Ovary (tissue), 10 donors: ENCODE data around the gene SPAAR. TPM values are rescaled to one million over a fixed set of nuclear protein-coding genes. Genes with fewer than 3 reads are reported as not detected.

Experiments
- DNase-seq, 5 donors: peaks; one replicate each; pipeline ENCODE4 v3.0.0-alpha.2; 2019 to 2020
- H3K27ac ChIP-seq, 2 donors: fragments of 200-600 bp; one replicate each; pipeline versions ENCODE4 v1.5.1 to v1.8.0; 2019 to 2022
- H3K27me3 ChIP-seq: fragments of 200-600 bp; one replicate; pipeline ENCODE4 v1.8.0; 2022
- H3K36me3 ChIP-seq: fragments of 200-600 bp; sonication (generic); one replicate; pipeline ENCODE4 v1.5.1; 2019
- H3K4me1 ChIP-seq: one replicate; pipeline ENCODE4 v1.8.1; 2013; ENCODE audit warnings: mild to moderate bottlenecking, moderate library complexity; ENCODE audit not compliant: insufficient read depth
- H3K4me3 ChIP-seq: fragments of 200-600 bp; sonication (generic); one replicate; pipeline ENCODE4 v1.5.1; 2017
- H3K9me3 ChIP-seq, 2 donors: fragments of 200-600 bp in 1 of 2; sonication (generic) in 1 of 2; one replicate each; pipeline versions ENCODE4 v1.5.1 to v1.8.1; 2013 to 2019; ENCODE audit warnings: mild to moderate bottlenecking in 1 of 2, moderate library complexity in 1 of 2
- CTCF ChIP-seq, 3 donors: fragments of 450-650 bp in 2 of 3; fragments of 200-600 bp in 1 of 3; IDR thresholded peaks; one replicate each; pipeline versions ENCODE4 v1.5.1 to v1.8.0; 2016 to 2022; ENCODE audit warnings: antibody characterized with exemption in 3 of 3, mild to moderate bottlenecking in 1 of 3
- EP300 ChIP-seq: sonication (generic); formaldehyde crosslinking; IDR thresholded peaks from one replicate; pipeline ENCODE4 v1.6.1; 2017; ENCODE audit warnings: antibody characterized with exemption
- POLR2A ChIP-seq: fragments of 450-650 bp; IDR thresholded peaks from one replicate; pipeline ENCODE4 v1.6.1; 2017; ENCODE audit warnings: antibody characterized with exemption, mild to moderate bottlenecking, moderate library complexity
- WGBS, 3 donors: extraction: QIAGEN DNeasy Blood & Tissue Kit in 1 of 3; methylation state at CpG; one replicate each; pipeline versions ENCODE4 v1.1.5 to v1.1.7; 2013 to 2017; 5-methylcytosine and 5-hydroxymethylcytosine counted together
- intact Hi-C, 4 donors: fragments of 100-400 bp; cut with DNase I; formaldehyde crosslinking; loops; one replicate each; pipeline versions ENCODE4 v1.11.0 to v1.15.1; 2022 to 2023
- long read RNA-seq, 3 donors: library from polyadenylated mRNA in 2 of 3; unstranded in 2 of 3; transcript quantifications; one replicate each; pipeline ENCODE4 v2.0.0 and lab custom pipeline, GENCODE V29; 2021 to 2026
- polyA plus RNA-seq, 2 donors: library from polyadenylated mRNA; stranded (reverse); fragments of 200-250 nt in 1 of 2; fragments of 350-450 nt in 1 of 2; fragmentation: Illumina TruSeq in 1 of 2; extraction: RNeasy Lipid Tissue Mini Kit (QIAGEN cat#74804) in 1 of 2; gene quantifications; one replicate each; pipeline ENCODE4 v1.2.3, GENCODE V29; 2013 to 2014
- total RNA-seq, 7 donors: library from RNA; depleted of rRNA in 2 of 7; stranded (reverse); fragments of >200 nt in 2 of 7; fragmentation: NEBNext Ultra II Directional in 3 of 7; extraction: Animal tissue kit (Norgen Biotek cat#: 25700) in 3 of 7; gene quantifications; one replicate each; pipeline versions ENCODE4 v1.1.0 to v1.2.4, GENCODE V29; 2016 to 2023
- donor health status: DM: no; HTN: no; CAD: no; lungs with moderate emphysema.
- donor health status: DM: no; HTN: no; CAD: no.
- donor health status: Bipolar disorder and iron deficiency.
- donor health status: DM: yes; HTN: yes; CAD: no.
- donor health status: DM: no; HTN: no; CAD: no.
- donor health status: DM: yes; HTN: yes; CAD: no.

Gene SPAAR, protein sequence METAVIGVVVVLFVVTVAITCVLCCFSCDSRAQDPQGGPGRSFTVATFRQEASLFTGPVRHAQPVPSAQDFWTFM
- 1 to 10 TPM in 5 of 7 donors, under 1 TPM in 2; 0.33 to 5.4 (median 2.0) TPM for total RNA-seq
- polyA plus RNA-seq: 1 to 10 TPM; 1.4 to 2.3 TPM
- long read RNA-seq, donor 1, partial matches to known transcripts: 0 of 4 reads
- long read RNA-seq, donor 1, other reads (novel, unspliced or antisense): 2 of 4 reads
- long read RNA-seq, donor 2: 0 reads
- long read RNA-seq, donor 3, partial matches to known transcripts: 0 of 2 reads
- long read RNA-seq, donor 3, other reads (novel, unspliced or antisense): 1 of 2 reads

GRCh38 chr9:35909274-35909673 lies at the start of gene SPAAR:
Gene SPAAR (plus strand): TSS chr9:35909490. CDS start chr9:35910464, 974 bp downstream.
- Histone ChIP-seq H3K9me3 (no peaks in the 10 kb centered on the region), H3K27ac (peak within 1 kb of the TSS; percentile 85 to 86), H3K4me3 (no peak within 1 kb of the TSS), H3K27me3 (no peaks in the 10 kb centered on the region), H3K36me3 (no peaks in the 10 kb centered on the region), H3K4me1 (peaks cover 43% of the 10 kb centered on the region)
- intact Hi-C loops: loop anchor here in 2 of 4 donors (5.0 kb wide), 2 partner anchors 33 to 38 kb away; no protein-coding TSS in a partner anchor
- peak in 1 of 5 donors; percentile 25 for DNase-seq
- 72 to 77% (median 75%) methylated on average over 11 of the region's 11 CpGs for WGBS, 3 donors
- TF ChIP-seq EP300: no peak
- TF ChIP-seq POLR2A: no peak
- TF ChIP-seq CTCF (IDR thresholded peaks at IDR 0.05): no peak

DNA sequence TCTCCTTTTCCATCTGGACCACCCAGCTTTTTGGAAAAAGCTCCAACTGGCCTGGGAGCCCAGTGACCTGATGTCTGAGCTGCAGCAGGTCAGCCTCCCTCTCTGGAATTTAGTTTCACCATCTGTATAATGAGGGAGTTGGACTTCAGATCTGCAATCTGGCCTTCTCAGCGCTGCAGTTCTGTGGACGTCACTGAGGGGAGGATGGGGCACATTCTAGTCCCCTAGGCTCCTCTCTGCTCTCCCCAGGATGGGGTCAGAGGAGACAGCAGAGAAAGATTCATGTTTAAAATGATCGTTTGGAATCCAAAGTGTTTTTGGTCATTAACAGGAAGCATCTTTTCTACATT lies 49.3 kb upstream of the SPAAR start:
- H3K27ac ChIP-seq: no peak overlapping the region
- H3K27me3 ChIP-seq: no peaks in the 10 kb centered on the region
- H3K36me3 ChIP-seq: no peaks in the 10 kb centered on the region
- TF ChIP-seq POLR2A (no peak), EP300 (no peak), CTCF (IDR thresholded peaks at IDR 0.05) (no peak)
- DNase-seq: no peak
- no peaks in the 10 kb centered on the region for H3K4me1 ChIP-seq
- no peak overlapping the region for H3K4me3 ChIP-seq
- intact Hi-C loops: loop anchor here in 1 of 4 donors (10.0 kb wide), 1 partner anchor 75 kb away; no protein-coding TSS in a partner anchor
- 0 to 9% (median 7%) methylated on average over 3 of the region's 3 CpGs for WGBS, 3 donors
- H3K9me3 ChIP-seq: no peaks in the 10 kb centered on the region

GRCh38 chr9:35861161-35861897 lies 48.0 kb upstream of the SPAAR start:
- no peak for DNase-seq
- Histone ChIP-seq H3K27me3 (no peaks in the 10 kb centered on the region), H3K4me3 (no peak overlapping the region), H3K4me1 (no peaks in the 10 kb centered on the region), H3K9me3 (no peaks in the 10 kb centered on the region), H3K36me3 (no peaks in the 10 kb centered on the region), H3K27ac (no peak overlapping the region)
- intact Hi-C loops: loop anchor here in 1 of 4 donors (10.0 kb wide), 1 partner anchor 77 kb away; no protein-coding TSS in a partner anchor
- WGBS, 3 donors: 57 to 68% (median 66%) methylated on average over 12 of the region's 12 CpGs
- no peak for TF ChIP-seq EP300
- TF ChIP-seq POLR2A: no peak
- no peak for TF ChIP-seq CTCF (IDR thresholded peaks at IDR 0.05)

GRCh38 chr9:35862328-35862727 lies 47.0 kb upstream of the SPAAR start:
- no peak overlapping the region for H3K4me3 ChIP-seq
- intact Hi-C loops: loop anchor here in 1 of 4 donors (10.0 kb wide), 1 partner anchor 78 kb away; no protein-coding TSS in a partner anchor
- H3K27ac ChIP-seq: no peak overlapping the region
- no peaks in the 10 kb centered on the region for H3K9me3 ChIP-seq
- DNase-seq: no peak
- WGBS, 3 donors: 80 to 92% (median 81%) methylated on average over 4 of the region's 4 CpGs
- no peaks in the 10 kb centered on the region for H3K4me1 ChIP-seq
- H3K27me3 ChIP-seq: no peaks in the 10 kb centered on the region
- no peak for TF ChIP-seq EP300
- no peak for TF ChIP-seq POLR2A
- no peak for TF ChIP-seq CTCF (IDR thresholded peaks at IDR 0.05)
- no peaks in the 10 kb centered on the region for H3K36me3 ChIP-seq
